ENCODE measurements around the gene HOXA11.

DNA sequence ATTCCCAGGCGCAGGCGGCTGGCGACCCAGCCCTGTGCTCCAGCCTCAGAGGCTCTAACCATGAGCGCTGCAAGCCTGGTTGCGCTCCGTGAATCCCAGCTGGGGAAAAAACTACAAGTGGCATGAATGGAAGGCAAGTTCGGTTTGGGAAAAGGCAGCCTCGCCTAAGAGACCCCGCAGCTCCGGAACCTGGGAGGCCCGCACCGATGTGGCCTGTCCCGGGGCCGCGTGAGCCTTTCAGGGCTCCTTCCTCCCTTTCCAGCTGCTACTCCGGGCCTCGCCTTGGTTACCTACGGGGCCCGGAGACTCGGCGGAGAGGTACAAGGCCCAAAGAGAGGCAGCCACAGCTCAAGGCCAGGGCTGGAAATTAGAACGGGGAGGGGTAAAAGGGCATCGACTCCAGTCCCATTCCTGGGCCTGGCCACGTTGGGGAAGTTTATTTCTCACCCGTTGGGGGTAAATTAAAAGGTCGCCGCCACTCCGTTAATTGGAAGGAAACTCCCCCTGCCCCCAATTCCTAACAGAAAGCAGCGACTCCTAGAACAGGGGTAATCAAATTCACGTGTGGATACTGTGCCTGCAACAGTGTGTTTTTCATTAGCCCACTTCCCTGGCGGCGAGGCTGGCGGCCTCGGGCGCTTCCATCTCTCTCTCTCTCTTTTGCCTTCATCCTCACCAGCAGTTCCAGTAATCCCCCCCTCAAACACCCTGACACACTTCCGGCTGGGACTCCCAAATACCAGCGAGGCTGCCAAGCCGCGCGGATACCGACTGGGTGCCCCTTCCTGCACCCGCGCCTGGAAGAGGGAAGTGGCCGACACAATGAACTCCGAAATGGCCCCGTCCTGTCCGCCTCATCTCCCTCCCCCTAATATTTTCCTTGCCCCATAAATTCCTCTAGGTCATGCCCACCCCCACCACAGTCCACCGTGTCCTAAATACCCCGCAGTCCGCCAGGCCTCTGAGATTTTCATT is 18.2 kb downstream of the HOXA11 start:
- TF ChIP-seq CTCF (conservative IDR thresholded peaks at IDR 0.05; ENCODE audit: low read depth, low read length) (no peak), EZH2 (IDR thresholded peaks at IDR 0.05; ENCODE audit: low read length, unreplicated experiment) (no peak), EZH2phosphoT487 (IDR thresholded peaks at IDR 0.05; ENCODE audit: borderline replicate concordance, low read length) (no peak)

All from PC-3 (cell line).